UCSD-AML1 (cell line): ENCODE results near the gene ZBTB49.
"Not testable (repeated sequence)": the region's sequence is repeated elsewhere in the genome, so short reads cannot be mapped to it uniquely, and the experiment has no call there.

ENCODE experiments used
- DNase-seq: peaks from one replicate; lab custom pipeline; 2025; ENCODE audit not compliant: unreplicated experiment; lab: John Stamatoyannopoulos, UW

The ZBTB49 gene

GRCh38 chr4:4323705-4324534 lies 33.9 kb downstream of the ZBTB49 start:
- DNase-seq = no peak

- no peak for DNase-seq
Measured at GRCh38 chr4:4325321-4325720, 35.3 kb downstream of the ZBTB49 start.

DNA sequence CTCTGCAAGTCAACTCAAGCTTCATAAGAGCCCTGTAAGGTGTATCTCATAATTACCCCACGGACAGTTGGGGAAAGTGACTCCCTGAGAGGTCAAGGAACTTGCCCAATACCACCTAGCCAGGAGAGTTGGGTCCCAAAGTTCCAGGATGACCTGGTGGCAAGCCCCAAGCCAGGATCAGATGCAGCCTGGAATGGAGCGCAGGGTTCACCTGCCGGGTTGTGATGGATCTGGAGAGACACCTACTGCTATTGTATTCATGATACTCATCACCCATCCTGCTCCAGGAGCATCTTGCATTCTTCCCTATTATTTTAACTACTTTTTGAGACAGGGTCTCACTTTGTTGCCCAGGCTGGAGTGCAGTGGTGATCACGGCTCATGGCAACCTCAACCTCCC lies 36.1 kb downstream of the ZBTB49 start:
- no peak for DNase-seq

DNA sequence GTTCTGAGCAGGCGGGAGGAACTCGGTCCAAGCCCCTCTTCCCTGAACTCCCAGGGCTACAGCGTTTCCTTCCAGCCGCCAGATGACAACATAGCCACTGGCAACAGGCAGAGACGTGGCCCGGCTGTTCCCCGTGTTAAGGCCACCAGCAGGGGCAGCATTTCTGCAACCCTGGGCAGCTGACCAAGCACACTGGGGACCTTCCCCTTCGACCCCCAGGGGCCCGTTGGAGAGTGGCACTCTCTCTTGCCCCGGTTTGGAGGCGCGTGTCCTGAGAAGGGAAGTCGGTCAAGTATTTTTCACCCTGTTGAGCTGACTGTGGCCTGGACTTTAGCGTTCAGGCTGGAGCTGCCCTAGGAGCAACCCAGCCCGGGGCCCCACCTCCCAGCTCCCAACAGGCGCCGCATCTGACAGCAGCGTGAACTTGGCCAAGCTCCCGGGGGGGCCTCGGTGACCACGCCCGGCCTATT lies 37.6 kb downstream of the ZBTB49 start:
- DNase-seq = peak; percentile 39

DNA sequence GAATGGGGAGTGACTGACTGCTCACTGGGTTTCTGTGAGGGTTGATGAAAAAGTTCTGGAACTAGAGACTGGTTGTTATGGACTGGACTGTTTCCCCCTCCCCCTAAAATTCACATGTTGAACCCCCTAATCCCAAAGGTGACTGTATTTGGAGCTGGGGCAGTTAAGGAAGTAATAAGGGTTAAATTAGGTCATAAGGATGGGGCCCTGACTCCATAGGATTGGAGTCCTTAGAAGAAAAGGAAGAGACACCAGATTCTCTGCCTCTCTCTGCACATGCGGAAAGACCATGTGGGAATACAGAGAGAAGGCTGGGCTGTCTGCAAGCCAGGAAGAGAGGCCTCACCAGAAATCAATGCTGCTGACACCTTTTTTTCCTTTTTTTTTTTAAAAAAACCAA lies 38.2 kb downstream of the ZBTB49 start:
- no peak for DNase-seq

DNA sequence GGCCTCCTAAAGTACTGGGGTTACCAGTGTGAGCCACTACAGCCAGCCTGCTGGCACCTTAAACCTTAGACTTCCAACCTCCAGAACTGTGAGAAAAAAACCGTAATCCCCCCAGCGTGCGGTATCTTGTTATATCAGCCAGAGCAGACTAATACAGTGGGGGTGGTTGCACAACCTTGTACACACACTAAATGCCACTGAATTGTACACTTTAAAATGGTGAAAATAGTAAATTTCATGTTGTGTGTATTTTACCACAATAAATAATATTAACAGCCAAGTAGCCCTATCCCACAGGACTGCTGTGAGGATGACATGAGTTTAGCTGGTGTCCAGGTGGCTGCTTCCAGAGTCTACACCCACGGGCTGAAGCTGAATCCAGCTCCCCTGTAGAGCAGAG lies 38.8 kb downstream of the ZBTB49 start:
- no peak for DNase-seq

DNA sequence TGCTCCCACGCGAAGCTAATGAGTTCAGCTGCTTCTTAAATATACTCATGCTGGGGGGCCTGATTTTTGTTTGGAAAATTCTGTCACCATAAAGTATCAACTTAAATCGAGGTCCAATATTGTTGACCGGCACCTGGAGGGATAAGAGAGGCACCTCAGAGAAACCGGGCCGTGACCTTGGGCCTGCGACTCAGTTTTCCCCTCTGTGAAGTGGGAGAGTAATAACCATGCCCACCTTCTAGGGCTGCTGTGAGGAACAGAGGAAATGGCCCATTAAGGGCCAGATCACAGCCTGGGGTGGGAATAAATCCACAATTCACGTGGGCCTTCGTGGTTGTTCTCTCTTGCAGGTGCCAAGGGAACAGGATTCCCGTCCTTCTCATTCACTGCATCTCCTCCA lies 39.4 kb downstream of the ZBTB49 start:
- DNase-seq = no peak

GRCh38 chr4:4330794-4331193 lies 40.7 kb downstream of the ZBTB49 start:
- DNase-seq = no peak

GRCh38 chr4:4332529-4332928 lies 42.5 kb downstream of the ZBTB49 start:
- no peak for DNase-seq

GRCh38 chr4:4333265-4333706 lies 43.2 kb downstream of the ZBTB49 start:
- peak; percentile 40 for DNase-seq

DNA sequence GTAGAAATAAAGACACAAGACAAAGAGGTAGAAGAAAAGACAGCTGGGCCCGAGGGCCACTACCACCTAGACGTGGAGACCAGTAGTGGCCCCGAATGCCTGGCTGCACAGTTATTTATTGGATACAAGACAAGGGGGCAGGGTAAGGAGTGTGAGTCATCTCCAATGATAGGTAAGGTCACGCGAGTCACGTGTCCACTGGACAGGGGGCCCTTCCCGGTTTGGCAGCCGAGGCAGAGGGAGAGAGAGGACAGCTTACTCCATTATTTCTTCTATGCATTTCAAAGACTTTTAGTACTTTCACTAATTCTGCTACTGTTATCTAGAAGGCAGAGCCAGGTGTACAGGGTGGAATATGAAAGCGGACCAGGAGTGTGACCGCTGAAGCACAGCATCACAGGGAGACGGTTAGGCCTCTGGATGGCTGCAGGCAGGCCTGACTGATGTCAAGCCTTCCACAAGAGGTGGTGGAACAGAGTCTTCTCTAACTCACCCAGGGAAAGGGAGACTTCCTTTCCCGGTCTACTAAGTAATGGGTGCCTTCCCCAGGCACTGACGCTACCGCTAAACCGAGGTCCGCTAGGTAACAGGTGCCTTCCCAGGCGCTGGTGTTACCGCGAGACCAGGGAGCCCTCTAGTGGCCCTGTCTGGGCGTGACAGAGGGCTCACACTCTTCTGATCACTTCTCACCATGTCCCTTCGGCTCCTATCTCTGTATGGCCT lies 44.9 kb downstream of the ZBTB49 start:
- DNase-seq = peak; percentile 48

DNA sequence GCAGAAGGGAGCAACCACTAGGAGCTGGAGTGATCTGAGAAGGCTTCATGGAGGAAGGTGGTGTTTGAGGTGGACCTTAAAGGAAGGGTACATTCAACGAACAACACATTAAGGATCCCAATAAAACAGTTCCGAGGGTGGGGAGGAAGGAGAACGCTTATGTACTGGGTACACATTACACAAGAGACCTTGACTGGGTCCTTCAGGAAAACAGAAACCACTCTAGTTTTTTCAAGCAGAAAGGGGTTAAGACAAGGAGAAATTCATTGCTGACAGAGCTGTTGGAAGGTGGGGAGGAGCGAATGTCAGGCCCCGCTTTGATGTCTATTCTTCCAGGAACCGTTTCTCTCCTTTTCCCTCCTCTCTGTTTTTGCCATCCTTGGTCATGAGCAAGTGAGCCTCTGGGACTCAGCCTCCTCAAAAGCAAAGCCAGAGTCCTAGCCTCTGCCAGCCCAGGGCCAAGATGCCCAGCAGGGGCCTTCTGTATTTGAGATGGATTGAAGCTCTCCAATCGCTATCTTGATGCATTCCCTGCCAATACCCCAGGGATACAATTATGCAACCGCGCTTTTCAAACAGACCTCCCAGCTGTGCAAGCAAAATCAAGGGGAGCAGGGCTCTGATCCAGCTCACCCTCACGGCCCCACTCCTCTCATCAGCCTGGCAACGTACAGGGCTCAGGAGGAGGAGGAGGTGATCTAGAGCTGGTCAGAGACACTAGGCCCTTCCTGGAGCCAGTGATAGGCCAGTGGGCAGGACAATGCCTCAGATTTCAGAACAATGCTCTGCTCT lies 48.4 kb downstream of the ZBTB49 start:
- no peak for DNase-seq

- DNase-seq = no peak
Measured at GRCh38 chr4:4339504-4340085, 49.5 kb downstream of the ZBTB49 start.

DNA sequence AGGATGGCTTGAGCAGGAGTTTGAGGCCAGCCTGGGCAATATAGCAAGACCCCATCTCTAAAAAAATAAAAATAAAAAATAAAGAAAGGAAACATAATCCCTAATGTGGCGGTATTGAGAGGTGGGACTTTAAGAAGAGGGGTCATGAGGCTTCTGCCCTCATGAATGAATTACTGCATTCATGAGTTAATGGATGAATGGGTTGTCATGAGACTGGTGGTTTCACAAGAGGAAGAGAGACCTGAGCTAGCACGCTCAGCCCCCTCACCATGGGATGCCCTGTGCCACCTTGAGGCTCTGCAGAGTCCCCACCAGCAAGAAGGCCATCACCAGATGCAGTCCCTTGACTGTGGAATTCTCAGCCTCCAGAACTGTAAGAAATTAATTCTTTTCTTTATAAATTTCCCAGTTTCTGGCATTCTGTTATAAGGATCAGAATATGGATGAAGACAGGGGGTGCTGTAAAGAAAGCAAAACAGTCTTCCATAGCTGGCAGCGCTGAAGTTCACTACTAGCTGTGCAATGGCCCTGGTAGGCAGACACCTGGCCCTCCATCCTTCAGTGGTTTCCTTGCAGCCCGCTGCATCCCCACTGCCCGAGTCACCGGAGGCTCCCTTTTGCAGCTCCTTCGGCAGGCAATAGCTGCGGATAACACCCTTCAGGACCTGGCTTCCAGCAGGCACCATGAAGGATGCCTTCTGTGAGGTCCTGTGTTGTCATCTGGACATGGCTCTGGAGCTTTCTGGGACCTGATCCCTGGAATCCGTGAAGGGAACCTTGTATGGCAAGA lies 52.0 kb downstream of the ZBTB49 start:
- DNase-seq = no peak

- DNase-seq = no peak
Measured at GRCh38 chr4:4343038-4343437, 53.0 kb downstream of the ZBTB49 start.

DNA sequence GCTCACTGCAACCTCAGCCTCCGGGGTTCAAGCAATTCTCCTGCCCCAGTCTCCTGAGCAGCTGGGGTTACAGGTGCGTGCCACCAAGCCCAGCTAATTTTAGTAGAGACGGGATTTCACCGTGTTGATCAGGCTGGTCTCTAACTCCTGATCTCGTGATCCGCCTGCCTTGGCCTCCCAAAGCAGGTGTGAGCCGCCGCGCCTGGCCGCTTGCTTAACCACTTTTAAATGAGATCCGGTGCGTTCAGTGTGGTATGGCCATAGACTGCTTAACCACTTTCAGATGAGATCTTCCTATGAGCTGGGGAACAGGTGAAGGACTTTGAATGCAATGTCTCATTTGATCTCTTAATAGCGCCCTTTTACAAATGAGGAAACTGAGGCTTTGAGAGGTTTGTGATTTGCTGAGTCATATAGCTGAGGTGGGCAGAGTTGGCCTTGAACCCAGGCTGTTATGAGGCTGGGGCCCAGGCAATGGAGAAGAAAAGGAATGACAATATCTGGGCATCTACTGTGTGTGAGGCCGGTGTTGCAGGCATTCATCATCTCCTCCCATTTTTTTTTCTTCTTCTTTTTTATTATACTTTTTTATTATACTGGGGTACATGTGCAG lies 55.0 kb downstream of the ZBTB49 start:
- no peak for DNase-seq

DNA sequence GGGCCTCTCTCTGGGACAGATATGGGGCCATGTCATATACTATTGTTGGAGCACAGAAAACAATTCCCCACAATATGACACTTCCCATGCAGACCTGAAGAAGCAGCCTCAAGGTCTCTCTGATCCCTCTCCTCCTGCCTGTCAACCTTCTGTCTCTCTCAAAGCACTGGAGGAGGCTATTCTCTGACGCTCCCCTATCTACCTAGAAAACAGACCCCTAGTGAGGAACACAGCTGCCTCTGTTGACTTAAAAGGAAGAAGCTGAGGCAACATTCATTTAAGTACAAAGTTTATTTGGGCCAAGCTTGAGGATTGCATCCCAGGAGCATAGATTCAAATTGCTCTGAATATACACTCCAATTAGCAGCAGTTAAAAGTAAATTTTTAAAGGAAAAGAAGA lies 57.5 kb downstream of the ZBTB49 start:
- DNase-seq = no peak

DNA sequence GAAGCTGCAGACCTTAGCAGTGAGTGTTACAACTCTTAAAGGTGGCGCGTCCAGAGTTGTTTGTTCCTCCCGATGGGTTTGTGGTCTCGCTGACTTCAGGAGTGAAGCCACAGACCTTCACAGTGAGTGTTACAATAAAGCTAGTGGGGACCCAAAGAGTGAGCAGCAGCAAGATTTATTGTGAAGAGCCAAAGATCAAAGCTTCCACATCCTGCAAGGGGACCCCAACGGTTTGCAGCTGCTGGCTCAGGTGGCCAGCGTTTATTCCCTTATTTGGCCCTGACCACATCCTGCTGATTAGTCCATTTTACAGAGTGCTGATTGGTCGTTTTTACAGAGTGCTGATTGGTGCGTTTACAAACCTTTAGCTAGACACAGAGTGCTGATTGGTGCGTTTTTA lies 58.5 kb downstream of the ZBTB49 start:
- not testable (repeated sequence) for DNase-seq

DNA sequence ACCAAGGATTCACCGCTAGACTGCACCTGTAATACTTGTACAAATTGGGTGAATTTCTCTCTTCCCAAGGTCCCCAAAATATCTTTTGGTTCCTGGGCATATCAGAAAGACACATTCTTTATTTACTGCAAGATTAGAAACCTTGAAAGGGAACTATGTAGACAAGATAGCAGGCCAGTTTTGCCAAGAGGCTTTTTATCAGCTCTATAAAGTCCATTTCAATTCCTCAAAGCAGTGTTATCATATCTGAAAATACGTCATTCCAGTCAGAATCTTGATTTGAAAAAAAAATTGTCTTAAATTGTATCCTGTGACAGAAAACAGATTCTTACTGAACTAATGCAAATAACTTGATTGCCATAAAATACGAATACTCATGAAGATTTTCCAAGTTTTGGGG lies 59.8 kb downstream of the ZBTB49 start:
- no peak for DNase-seq

DNA sequence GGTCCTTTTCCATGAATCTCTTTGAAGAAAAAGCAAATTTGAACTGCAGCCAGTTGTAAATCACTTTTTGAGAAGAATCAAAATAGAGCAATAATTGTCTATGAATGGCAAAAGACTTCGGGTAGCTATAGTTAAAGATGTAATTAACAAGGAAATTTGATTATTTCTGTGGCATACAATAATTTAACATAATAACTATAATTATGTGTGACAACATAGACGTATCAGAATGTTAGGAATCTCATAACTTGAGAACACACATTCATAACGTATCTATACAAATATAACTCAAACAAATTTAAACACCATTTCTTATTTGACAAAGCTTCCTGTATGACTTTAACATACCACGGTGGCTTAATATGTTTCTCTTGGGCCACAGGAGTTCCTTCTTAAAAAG lies 60.9 kb downstream of the ZBTB49 start:
- DNase-seq = no peak
